Activated CD4-positive, alpha-beta T cell treated with anti-CD3 and anti-CD28 coated beads for 36 hours (primary cell): Measurements from ENCODE around the gene CATSPERB. TPM values are rescaled to one million over a fixed set of nuclear protein-coding genes. Genes with fewer than 3 reads are reported as not detected.
"Not testable (repeated sequence)": the region's sequence is repeated elsewhere in the genome, so short reads cannot be mapped to it uniquely, and the experiment has no call there.

Experiments
- ATAC-seq: fragments of 200-7000 bp; cut with Tn5 transposase; one replicate; pipeline ENCODE4 v1.10.0; 2021; ENCODE audit warnings: mild to moderate bottlenecking, moderate library complexity
- CTCF ChIA-PET: fragments of 350-600 bp; sonication (Branson Sonifier 250); formaldehyde crosslinking; loops from one replicate; lab custom pipeline; 2021; ENCODE audit warnings: antibody characterized with exemption; lab: Charles Lee
- POLR2A ChIA-PET: fragments of 350-600 bp; sonication (Branson Sonifier 250); formaldehyde crosslinking; loops from one replicate; lab custom pipeline; 2021; ENCODE audit warnings: antibody characterized with exemption, inconsistent platforms; lab: Charles Lee
- DNase-seq: peaks from one replicate; pipeline ENCODE4 v3.0.0-alpha.2; 2020
- H3K27ac Mint-ChIP-seq: one replicate; pipeline ENCODE4 v1.8.0; 2021; ENCODE audit warnings: mixed read lengths
- H3K27me3 Mint-ChIP-seq: one replicate; pipeline ENCODE4 v1.8.0; 2021; ENCODE audit warnings: mixed read lengths
- H3K36me3 Mint-ChIP-seq: one replicate; pipeline ENCODE4 v1.8.0; 2021; ENCODE audit warnings: low read depth, mixed read lengths
- H3K4me1 Mint-ChIP-seq: one replicate; pipeline ENCODE4 v1.8.0; 2021; ENCODE audit warnings: mixed read lengths
- H3K4me3 Mint-ChIP-seq: one replicate; pipeline ENCODE4 v1.8.0; 2021; ENCODE audit warnings: mild to moderate bottlenecking, moderate library complexity, mixed read lengths
- H3K9me3 Mint-ChIP-seq: one replicate; pipeline ENCODE4 v1.8.0; 2021; ENCODE audit warnings: low read depth, mixed read lengths
- intact Hi-C, 2 experiments: fragments of 100-400 bp; cut with DNase I in 1 of 2; cut with micrococcal nuclease in 1 of 2; formaldehyde crosslinking; loops; one replicate each; pipeline versions ENCODE4 v1.14.2 to v1.15.1; 2022 to 2024; cut with DNase I, micrococcal nuclease
- total RNA-seq, 2 experiments: library from RNA; stranded (reverse); gene quantifications; one replicate each; pipeline ENCODE4 v1.2.3, GENCODE V29; 2021

The CATSPERB gene
- total RNA-seq, 2 experiments from 2014 or later, result 0.07 to 0.91 TPM

- CTCF ChIA-PET, result interaction anchor here (0.7 to 0.8 kb wide), 2 partner anchors 56 to 1044 kb away, joined by 3 read pairs; no protein-coding TSS in a partner anchor
- intact Hi-C loops, result no loop called here
- no peak overlapping the region for H3K27ac Mint-ChIP-seq
- ATAC-seq (no peak), DNase-seq (no peak)
- POLR2A ChIA-PET, result no interaction called here
- no peaks in the 10 kb centered on the region for H3K9me3 Mint-ChIP-seq
- no peaks in the 10 kb centered on the region for H3K36me3 Mint-ChIP-seq
- no peak overlapping the region for H3K4me3 Mint-ChIP-seq
- no peaks in the 10 kb centered on the region for H3K27me3 Mint-ChIP-seq
- no peaks in the 10 kb centered on the region for H3K4me1 Mint-ChIP-seq
Observed at GRCh38 chr14:91750634-91751198, 18.8 kb upstream of the CATSPERB start.

- ChIA-PET POLR2A (no interaction called here), CTCF (no interaction called here)
- Mint-ChIP-seq H3K4me3 (no peak overlapping the region), H3K4me1 (no peaks in the 10 kb centered on the region), H3K27ac (no peak overlapping the region), H3K27me3 (no peaks in the 10 kb centered on the region), H3K9me3 (no peaks in the 10 kb centered on the region), H3K36me3 (no peaks in the 10 kb centered on the region)
- DNase-seq, result no peak
- intact Hi-C loops, result no loop called here
- ATAC-seq, result no peak
Observed at GRCh38 chr14:91749868-91750267, 18.0 kb upstream of the CATSPERB start.

- no peaks in the 10 kb centered on the region for H3K36me3 Mint-ChIP-seq
- DNase-seq, result no peak
- H3K4me1 Mint-ChIP-seq, result no peaks in the 10 kb centered on the region
- H3K9me3 Mint-ChIP-seq, result no peaks in the 10 kb centered on the region
- H3K4me3 Mint-ChIP-seq, result no peak overlapping the region
- ATAC-seq, result no peak
- H3K27ac Mint-ChIP-seq, result no peak overlapping the region
- no peaks in the 10 kb centered on the region for H3K27me3 Mint-ChIP-seq
- POLR2A ChIA-PET, result no interaction called here
- intact Hi-C loops, result no loop called here
- CTCF ChIA-PET, result no interaction called here
Observed at GRCh38 chr14:91748049-91748448, 16.2 kb upstream of the CATSPERB start.

- Mint-ChIP-seq H3K4me1 (no peaks in the 10 kb centered on the region), H3K27ac (no peak overlapping the region), H3K36me3 (no peaks in the 10 kb centered on the region), H3K9me3 (no peaks in the 10 kb centered on the region), H3K27me3 (no peaks in the 10 kb centered on the region), H3K4me3 (no peak overlapping the region)
- DNase-seq (no peak), ATAC-seq (no peak)
- intact Hi-C loops, result no loop called here
- ChIA-PET CTCF (no interaction called here), POLR2A (no interaction called here)
Observed at GRCh38 chr14:91745344-91745743, 13.5 kb upstream of the CATSPERB start.

GRCh38 chr14:91744068-91744480 lies 12.2 kb upstream of the CATSPERB start:
- intact Hi-C loops, result no loop called here
- POLR2A ChIA-PET, result no interaction called here
- Mint-ChIP-seq H3K9me3 (peaks cover 1% of the 10 kb centered on the region), H3K4me3 (no peak overlapping the region), H3K27ac (no peak overlapping the region), H3K27me3 (no peaks in the 10 kb centered on the region), H3K4me1 (no peaks in the 10 kb centered on the region), H3K36me3 (no peaks in the 10 kb centered on the region)
- DNase-seq (peak; percentile 32), ATAC-seq (peak; percentile 90)
- CTCF ChIA-PET, result no interaction called here

GRCh38 chr14:91743305-91743653 lies 11.4 kb upstream of the CATSPERB start:
- Mint-ChIP-seq H3K4me3 (no peak overlapping the region), H3K27ac (no peak overlapping the region), H3K4me1 (no peaks in the 10 kb centered on the region), H3K36me3 (no peaks in the 10 kb centered on the region), H3K9me3 (peaks cover 1% of the 10 kb centered on the region), H3K27me3 (no peaks in the 10 kb centered on the region)
- ChIA-PET CTCF (interaction anchor here (0.5 kb wide), 1 partner anchor 10 kb away, joined by 3 read pairs; no protein-coding TSS in a partner anchor), POLR2A (no interaction called here)
- DNase-seq (no peak), ATAC-seq (no peak)
- intact Hi-C loops, result no loop called here

GRCh38 chr14:91742621-91743304 lies 10.9 kb upstream of the CATSPERB start:
- intact Hi-C loops, result no loop called here
- H3K4me3 Mint-ChIP-seq, result no peak overlapping the region
- no peaks in the 10 kb centered on the region for H3K4me1 Mint-ChIP-seq
- peaks cover 1% of the 10 kb centered on the region for H3K9me3 Mint-ChIP-seq
- DNase-seq (no peak), ATAC-seq (no peak)
- ChIA-PET CTCF (interaction anchor here (0.5 kb wide), 1 partner anchor 10 kb away, joined by 3 read pairs; no protein-coding TSS in a partner anchor), POLR2A (no interaction called here)
- H3K27ac Mint-ChIP-seq, result no peak overlapping the region
- no peaks in the 10 kb centered on the region for H3K27me3 Mint-ChIP-seq
- H3K36me3 Mint-ChIP-seq, result no peaks in the 10 kb centered on the region

- H3K4me3 Mint-ChIP-seq, ATAC-seq, H3K4me1 Mint-ChIP-seq, H3K36me3 Mint-ChIP-seq, H3K27me3 Mint-ChIP-seq, DNase-seq, intact Hi-C loops, POLR2A ChIA-PET, H3K9me3 Mint-ChIP-seq, H3K27ac Mint-ChIP-seq: not testable (repeated sequence)
- CTCF ChIA-PET, result interaction anchor here (0.6 to 0.7 kb wide), 2 partner anchors 14 to 849 kb away, joined by 3 to 4 read pairs; no protein-coding TSS in a partner anchor
Observed at GRCh38 chr14:91739867-91740266, 8.0 kb upstream of the CATSPERB start.

- ChIA-PET CTCF (no interaction called here), POLR2A (no interaction called here)
- Mint-ChIP-seq H3K27me3 (no peaks in the 10 kb centered on the region), H3K4me1 (peaks cover 8% of the 10 kb centered on the region), H3K27ac (no peak overlapping the region), H3K9me3 (peaks cover 1% of the 10 kb centered on the region), H3K4me3 (no peak overlapping the region), H3K36me3 (peaks cover 2% of the 10 kb centered on the region)
- DNase-seq (no peak), ATAC-seq (no peak)
- intact Hi-C loops, result no loop called here
Observed at GRCh38 chr14:91737619-91738018, 5.7 kb upstream of the CATSPERB start.

- Mint-ChIP-seq H3K27me3 (no peaks in the 10 kb centered on the region), H3K4me3 (no peak overlapping the region), H3K27ac (peak overlapping the region; percentile 29), H3K36me3 (peaks cover 2% of the 10 kb centered on the region), H3K9me3 (no peaks in the 10 kb centered on the region), H3K4me1 (peaks cover 22% of the 10 kb centered on the region)
- ATAC-seq, result peak; percentile 80
- DNase-seq, result no peak
- intact Hi-C loops, result no loop called here
- POLR2A ChIA-PET, result interaction anchor here (0.7 to 1.1 kb wide), 3 partner anchors 102 to 322 kb away, joined by 3 to 5 read pairs (median 3); partner anchors contain the start of gene PPP4R3A
- CTCF ChIA-PET, result interaction anchor here (0.7 to 2.4 kb wide), 6 partner anchors 10 to 228 kb away, joined by 3 to 6 read pairs (median 3); no protein-coding TSS in a partner anchor
Observed at GRCh38 chr14:91732859-91733477, 1.1 kb upstream of the CATSPERB start.

GRCh38 chr14:91732439-91732838 lies 553 bp upstream of the CATSPERB start:
- ChIA-PET CTCF (interaction anchor here (0.8 to 2.4 kb wide), 5 partner anchors 10 to 229 kb away, joined by 3 to 6 read pairs (median 3); no protein-coding TSS in a partner anchor), POLR2A (interaction anchor here (0.9 to 1.1 kb wide), 2 partner anchors 103 to 321 kb away, joined by 3 read pairs; no protein-coding TSS in a partner anchor)
- H3K36me3 Mint-ChIP-seq, result peaks cover 2% of the 10 kb centered on the region
- DNase-seq, result peak; percentile 30
- H3K27me3 Mint-ChIP-seq, result no peaks in the 10 kb centered on the region
- intact Hi-C loops, result no loop called here
- no peak overlapping the region for H3K27ac Mint-ChIP-seq
- H3K4me1 Mint-ChIP-seq, result peaks cover 22% of the 10 kb centered on the region
- H3K4me3 Mint-ChIP-seq, result no peak overlapping the region
- H3K9me3 Mint-ChIP-seq, result no peaks in the 10 kb centered on the region
- peak; percentile 78 for ATAC-seq
